Liver (tissue), 9 donors: Measurements from ENCODE around the gene SYNGR1. TPM values are rescaled to one million over a fixed set of nuclear protein-coding genes. Genes with fewer than 3 reads are reported as not detected.

Experiments used
- DNase-seq: peaks from one replicate; pipeline ENCODE4 v3.0.0-alpha.2; 2017; ENCODE audit warnings: low spot score
- H3K27ac ChIP-seq, 2 donors: one replicate each; pipeline ENCODE4 v1.7.0; 2013; ENCODE audit warnings: inconsistent platforms in 2 of 2, low read length in 2 of 2, control low read depth in 1 of 2, low read depth in 1 of 2, mild to moderate bottlenecking in 1 of 2
- H3K27me3 ChIP-seq, 4 donors: one replicate each; pipeline versions ENCODE4 v1.6.1 to v1.7.0; 2013; ENCODE audit warnings: low read length in 3 of 4, inconsistent platforms in 1 of 4, mild to moderate bottlenecking in 1 of 4, moderate library complexity in 1 of 4; ENCODE audit not compliant: control insufficient read depth in 4 of 4, insufficient read depth in 4 of 4
- H3K36me3 ChIP-seq, 4 donors: one replicate each; pipeline versions ENCODE4 v1.6.1 to v1.7.0; 2013; ENCODE audit warnings: low read length in 3 of 4, mild to moderate bottlenecking in 3 of 4, low read depth in 1 of 4, moderate library complexity in 1 of 4; ENCODE audit not compliant: control insufficient read depth in 4 of 4, insufficient read depth in 3 of 4
- H3K4me1 ChIP-seq, 4 donors: one replicate each; pipeline versions ENCODE4 v1.6.1 to v1.7.0; 2013; ENCODE audit warnings: low read length in 3 of 4, mild to moderate bottlenecking in 3 of 4, moderate library complexity in 1 of 4; ENCODE audit not compliant: control insufficient read depth in 4 of 4, insufficient read depth in 4 of 4
- H3K4me3 ChIP-seq, 3 donors: one replicate each; pipeline versions ENCODE4 v1.6.1 to v1.7.0; 2013; ENCODE audit warnings: low read length in 3 of 3, control low read depth in 1 of 3, low read depth in 1 of 3, mild to moderate bottlenecking in 1 of 3
- H3K9ac ChIP-seq, 2 donors: one replicate each; pipeline ENCODE4 v1.7.0; 2013; ENCODE audit warnings: low read length in 2 of 2, mild to moderate bottlenecking in 2 of 2, moderate library complexity in 2 of 2, control low read depth in 1 of 2, low read depth in 1 of 2
- H3K9me3 ChIP-seq, 4 donors: one replicate each; pipeline versions ENCODE4 v1.6.1 to v1.7.0; 2013; ENCODE audit warnings: low read length in 3 of 4; ENCODE audit not compliant: control insufficient read depth in 4 of 4
- ATF3 ChIP-seq: IDR thresholded peaks from 2 replicates; pipeline ENCODE4 v1.6.1; 2016; ENCODE audit warnings: antibody characterized with exemption
- CTCF ChIP-seq: fragments of 150-350 bp; IDR thresholded peaks from 2 replicates; pipeline ENCODE4 v1.5.1; 2017; ENCODE audit warnings: improper control_type of control experiment, low read depth, low read length; ENCODE audit not compliant: missing input control
- EGR1 ChIP-seq, 2 donors: IDR thresholded peaks; 2 replicates each; pipeline ENCODE4 v1.6.1; 2016 to 2018; ENCODE audit warnings: antibody characterized with exemption in 2 of 2, low read depth in 2 of 2
- FOXA1 ChIP-seq: IDR thresholded peaks from 2 replicates; pipeline ENCODE4 v1.6.1; 2016; ENCODE audit warnings: antibody characterized with exemption
- FOXA2 ChIP-seq: IDR thresholded peaks from 2 replicates; pipeline ENCODE4 v1.6.1; 2016; ENCODE audit warnings: antibody characterized with exemption
- GABPA ChIP-seq, 2 donors: IDR thresholded peaks in 1 of 2; conservative IDR thresholded peaks in 1 of 2; 2 replicates each; pipeline ENCODE4 v1.6.1; 2016; ENCODE audit warnings: antibody characterized with exemption in 2 of 2, mild to moderate bottlenecking in 1 of 2, moderate library complexity in 1 of 2
- HNF4A ChIP-seq, 2 donors: conservative IDR thresholded peaks; 2 replicates each; pipeline ENCODE4 v1.6.1; 2016; ENCODE audit warnings: antibody characterized with exemption in 2 of 2, mild to moderate bottlenecking in 2 of 2
- HNF4G ChIP-seq: IDR thresholded peaks from 2 replicates; pipeline ENCODE4 v1.6.1; 2016; ENCODE audit warnings: antibody characterized with exemption
- JUND ChIP-seq, 2 donors: IDR thresholded peaks; 2 replicates each; pipeline ENCODE4 v1.6.1; 2016; ENCODE audit warnings: antibody characterized with exemption in 2 of 2
- MAX ChIP-seq: IDR thresholded peaks from 2 replicates; pipeline ENCODE4 v1.6.1; 2016; ENCODE audit warnings: antibody characterized with exemption
- NR2F2 ChIP-seq: IDR thresholded peaks from 2 replicates; pipeline ENCODE4 v1.6.1; 2016; ENCODE audit warnings: antibody characterized with exemption
- RAD21 ChIP-seq, 2 donors: IDR thresholded peaks; 2 replicates each; pipeline ENCODE4 v1.6.1; 2016; ENCODE audit warnings: antibody characterized with exemption in 2 of 2, mild to moderate bottlenecking in 2 of 2
- REST ChIP-seq: IDR thresholded peaks from 2 replicates; pipeline ENCODE4 v1.6.1; 2016; ENCODE audit warnings: antibody characterized with exemption, mild to moderate bottlenecking
- RXRA ChIP-seq, 2 donors: IDR thresholded peaks; 2 replicates each; pipeline ENCODE4 v1.6.1; 2017 to 2018; ENCODE audit warnings: antibody characterized with exemption in 2 of 2, mild to moderate bottlenecking in 1 of 2
- SP1 ChIP-seq: IDR thresholded peaks from 2 replicates; pipeline ENCODE4 v1.6.1; 2018; ENCODE audit warnings: antibody characterized with exemption, mild to moderate bottlenecking
- TAF1 ChIP-seq: conservative IDR thresholded peaks from 2 replicates; pipeline ENCODE4 v1.6.1; 2016; ENCODE audit warnings: antibody characterized with exemption, mild to moderate bottlenecking
- YY1 ChIP-seq: IDR thresholded peaks from 2 replicates; pipeline ENCODE4 v1.6.1; 2016; ENCODE audit warnings: antibody characterized with exemption, mild to moderate bottlenecking
- ZBTB33 ChIP-seq: IDR thresholded peaks from 2 replicates; pipeline ENCODE4 v1.6.1; 2016; ENCODE audit warnings: antibody characterized with exemption
- WGBS: extraction: QIAGEN DNeasy Blood & Tissue Kit; methylation state at CpG from one replicate; pipeline ENCODE4 v1.1.7; 2013; 5-methylcytosine and 5-hydroxymethylcytosine counted together
- polyA plus RNA-seq, 2 donors: library from polyadenylated mRNA; stranded (reverse) in 1 of 2; unstranded in 1 of 2; fragments of 200-250 nt in 1 of 2; fragments of >200 nt in 1 of 2; fragmentation: Nextera tagmentation in 1 of 2; extraction: Ambion mirVana in 1 of 2; gene quantifications; one replicate each; pipeline versions ENCODE4 v1.2.1 to v1.2.3, GENCODE V29; 2013 to 2015
- total RNA-seq, 2 donors: library from RNA; depleted of rRNA; stranded (reverse); fragments of >200 nt; gene quantifications; one replicate each; pipeline ENCODE4 v1.2.3, GENCODE V29; 2014
- donor health status: healthy.
- donor health status: healthy.
- donor health status: healthy.
- donor health status: healthy.
- donor health status: healthy.

Gene SYNGR1
- total and polyA plus RNA-seq, 4 donors: 1.8 to 21.9 (median 5.2) TPM

GRCh38 chr22:39365492-39365780 is 15.6 kb downstream of the SYNGR1 start (continued):
- TF ChIP-seq HNF4A (conservative IDR thresholded peaks at IDR 0.05): no peak

- Histone ChIP-seq H3K27ac (no peak overlapping the region), H3K9me3 (no peaks in the 10 kb centered on the region), H3K9ac (no peak overlapping the region), H3K27me3 (no peaks in the 10 kb centered on the region), H3K36me3 (no peaks in the 10 kb centered on the region), H3K4me3 (no peak overlapping the region), H3K4me1 (no peaks in the 10 kb centered on the region)
- no peak for TF ChIP-seq FOXA2
- TF ChIP-seq SP1: no peak
- no peak for TF ChIP-seq HNF4G
- TF ChIP-seq HNF4A (conservative IDR thresholded peaks at IDR 0.05): no peak
- DNase-seq: no peak
- 80% methylated on average over 9 of the region's 9 CpGs for WGBS
Observed at GRCh38 chr22:39367035-39367434, 17.2 kb downstream of the SYNGR1 start.

- Histone ChIP-seq H3K4me1 (no peaks in the 10 kb centered on the region), H3K27ac (no peak overlapping the region), H3K9ac (no peak overlapping the region), H3K36me3 (no peaks in the 10 kb centered on the region), H3K9me3 (no peaks in the 10 kb centered on the region), H3K4me3 (no peak overlapping the region), H3K27me3 (no peaks in the 10 kb centered on the region)
- TF ChIP-seq NR2F2: no peak
- no peak for TF ChIP-seq HNF4G
- TF ChIP-seq ZBTB33: no peak
- TF ChIP-seq REST: no peak
- no peak for TF ChIP-seq GABPA (IDR thresholded peaks at IDR 0.05 in 1 of 2, conservative IDR thresholded peaks at IDR 0.05 in 1 of 2)
- no peak for TF ChIP-seq CTCF
- TF ChIP-seq ATF3: no peak
- TF ChIP-seq EGR1 (IDR thresholded peaks at IDR 0.05; ENCODE audit: low read depth in 2 of 2): no peak
- TF ChIP-seq JUND (IDR thresholded peaks at IDR 0.05): no peak
- no peak for TF ChIP-seq MAX
- TF ChIP-seq FOXA2: no peak
- no peak for TF ChIP-seq SP1
- no peak for TF ChIP-seq YY1
- no peak for TF ChIP-seq FOXA1
- TF ChIP-seq RXRA (IDR thresholded peaks at IDR 0.05): no peak
- no peak for TF ChIP-seq RAD21 (IDR thresholded peaks at IDR 0.05)
- TF ChIP-seq TAF1: no peak
- no peak for TF ChIP-seq HNF4A (conservative IDR thresholded peaks at IDR 0.05)
- 86% methylated on average over 9 of the region's 9 CpGs for WGBS
- no peak for DNase-seq
Observed at GRCh38 chr22:39368461-39368911, 18.7 kb downstream of the SYNGR1 start.
